OCI-LY7 (cell line): Measurements from ENCODE around the gene LHX4. TPM values are rescaled to one million over a fixed set of nuclear protein-coding genes. Genes with fewer than 3 reads are reported as not detected.

Source experiments
- BruUV-seq: library from RNA; stranded (reverse); fragments of 400-500 nt; replicated peaks from 2 replicates; lab custom pipeline; 2021; lab: Mats Ljungman, UMichigan
- CTCF ChIA-PET: fragments of 300-600 bp; sonication (Branson Sonifier 250); formaldehyde crosslinking; loops from one replicate; lab custom pipeline; 2022; ENCODE audit warnings: antibody characterized with exemption; ENCODE audit not compliant: unreplicated experiment; lab: Charles Lee
- POLR2A ChIA-PET: fragments of 300-600 bp; sonication (Branson Sonifier 250); formaldehyde crosslinking; loops from one replicate; lab custom pipeline; 2022; ENCODE audit warnings: antibody characterized with exemption; lab: Charles Lee
- DNase-seq: peaks from one replicate; pipeline ENCODE4 v3.0.0-alpha.2; 2015; ENCODE audit warnings: low spot score
- H2AFZ ChIP-seq: fragments of 200-600 bp; sonication (generic), shearing (Covaris generic); 2 replicates; pipeline ENCODE4 v1.6.1; 2014; ENCODE audit warnings: mild to moderate bottlenecking, antibody characterized with exemption, low read length, moderate library complexity
- H3K27ac ChIP-seq: fragments of 200-600 bp; sonication (generic); 2 replicates; pipeline ENCODE4 v1.5.1; 2014; ENCODE audit warnings: mixed run types, low read depth, mild to moderate bottlenecking, moderate library complexity, low read length, inconsistent platforms; ENCODE audit not compliant: poor library complexity, severe bottlenecking
- H3K36me3 ChIP-seq: fragments of 200-600 bp; sonication (generic); 2 replicates; pipeline ENCODE4 v1.6.1; 2014; ENCODE audit warnings: mild to moderate bottlenecking, antibody characterized with exemption, low read length, moderate library complexity, mixed read lengths; ENCODE audit not compliant: insufficient read depth
- H3K4me1 ChIP-seq: fragments of 200-600 bp; sonication (generic); 2 replicates; pipeline ENCODE4 v1.5.1; 2014; ENCODE audit warnings: mild to moderate bottlenecking, low read length; ENCODE audit not compliant: insufficient read depth, poor library complexity, severe bottlenecking
- H3K4me2 ChIP-seq: fragments of 200-600 bp; sonication (generic); 2 replicates; pipeline ENCODE4 v1.6.1; 2014; ENCODE audit warnings: mild to moderate bottlenecking, low read length
- H3K4me3 ChIP-seq: fragments of 200-600 bp; sonication (generic); 2 replicates; pipeline ENCODE4 v1.5.1; 2014; ENCODE audit warnings: mild to moderate bottlenecking, low read depth, low read length; ENCODE audit not compliant: poor library complexity, severe bottlenecking
- H3K79me2 ChIP-seq: fragments of 200-600 bp; sonication (generic); 2 replicates; pipeline ENCODE4 v1.6.1; 2016; ENCODE audit warnings: low read depth, mild to moderate bottlenecking, low read length, moderate library complexity, mixed read lengths; ENCODE audit not compliant: insufficient read depth
- H3K9me2 ChIP-seq: fragments of 200-600 bp; sonication (generic); 2 replicates; pipeline ENCODE4 v1.6.1; 2016; ENCODE audit warnings: mild to moderate bottlenecking, low read length, mixed read lengths; ENCODE audit not compliant: insufficient read depth
- H3K9me3 ChIP-seq: fragments of 200-600 bp; sonication (generic); 2 replicates; pipeline ENCODE4 v1.6.1; 2014; ENCODE audit warnings: mild to moderate bottlenecking, mixed run types, low read length, mixed read lengths
- H4K20me1 ChIP-seq: fragments of 200-600 bp; sonication (generic); 2 replicates; pipeline ENCODE4 v1.6.1; 2014; ENCODE audit warnings: mild to moderate bottlenecking, antibody characterized with exemption, low read length, moderate library complexity, mixed read lengths; ENCODE audit not compliant: insufficient read depth
- EZH2phosphoT487 ChIP-seq: fragments of 200-600 bp; sonication (generic); IDR thresholded peaks from 2 replicates; pipeline ENCODE4 v1.6.1; 2018; ENCODE audit warnings: low read depth, borderline replicate concordance, mild to moderate bottlenecking, mixed run types, antibody characterized with exemption, low read length, moderate library complexity, mixed read lengths
- intact Hi-C: fragments of 100-400 bp; cut with micrococcal nuclease; formaldehyde crosslinking; loops from one replicate; pipeline ENCODE4 v1.10.0; 2022; ENCODE audit not compliant: unreplicated experiment
- total RNA-seq, 2 experiments: library from RNA; depleted of rRNA in 1 of 2; stranded (reverse); fragments of >200 nt in 1 of 2; shearing (Covaris generic) in 1 of 2; gene quantifications; 2 replicates each; pipeline ENCODE4 v1.2.3, GENCODE V29; 2014 to 2022
- TF ChIP-seq, protein P1 (sequence below): fragments of 200-600 bp; sonication (generic); conservative IDR thresholded peaks from 2 replicates; pipeline ENCODE4 v1.5.1; 2014; ENCODE audit warnings: mild to moderate bottlenecking, antibody characterized with exemption, low read length, moderate library complexity, mixed read lengths

LHX4 gene
- total RNA-seq, 2 experiments from 2014 or later = 0.06 TPM; not detected in 1

DNA sequence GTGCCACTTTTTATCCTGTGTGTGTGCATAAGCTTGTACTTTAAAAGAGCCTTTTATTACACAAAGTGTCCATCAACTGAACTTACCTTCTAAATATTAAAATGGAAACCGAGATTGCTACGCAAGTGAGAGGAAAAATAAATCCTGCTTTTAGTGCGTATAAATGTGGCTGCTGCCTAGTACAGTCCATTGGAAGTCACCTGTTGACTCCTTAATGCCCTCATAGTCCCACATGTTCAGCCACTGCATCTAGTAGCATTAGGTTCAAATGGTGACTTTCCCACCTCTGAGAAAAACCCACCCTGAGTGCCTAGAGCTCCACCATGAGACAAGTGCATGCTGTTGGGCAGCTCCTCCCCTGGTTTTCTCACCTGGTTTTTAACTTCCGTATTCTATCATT lies 53.0 kb downstream of the LHX4 start:
- Histone ChIP-seq H3K4me2 (no peak overlapping the region), H3K9me3 (no peaks in the 10 kb centered on the region), H4K20me1 (no peaks in the 10 kb centered on the region), H3K4me1 (no peaks in the 10 kb centered on the region), H3K27ac (no peak overlapping the region), H3K79me2 (no peaks in the 10 kb centered on the region), H3K4me3 (no peak overlapping the region), H2AFZ (no peak overlapping the region), H3K9me2 (no peaks in the 10 kb centered on the region), H3K36me3 (peaks cover 20% of the 10 kb centered on the region; the same call in 1 of the 2 replicates)
- intact Hi-C loops = no loop called here
- CTCF ChIA-PET = no interaction called here
- no peak for TF ChIP-seq EZH2phosphoT487
- TF ChIP-seq, protein P1, sequence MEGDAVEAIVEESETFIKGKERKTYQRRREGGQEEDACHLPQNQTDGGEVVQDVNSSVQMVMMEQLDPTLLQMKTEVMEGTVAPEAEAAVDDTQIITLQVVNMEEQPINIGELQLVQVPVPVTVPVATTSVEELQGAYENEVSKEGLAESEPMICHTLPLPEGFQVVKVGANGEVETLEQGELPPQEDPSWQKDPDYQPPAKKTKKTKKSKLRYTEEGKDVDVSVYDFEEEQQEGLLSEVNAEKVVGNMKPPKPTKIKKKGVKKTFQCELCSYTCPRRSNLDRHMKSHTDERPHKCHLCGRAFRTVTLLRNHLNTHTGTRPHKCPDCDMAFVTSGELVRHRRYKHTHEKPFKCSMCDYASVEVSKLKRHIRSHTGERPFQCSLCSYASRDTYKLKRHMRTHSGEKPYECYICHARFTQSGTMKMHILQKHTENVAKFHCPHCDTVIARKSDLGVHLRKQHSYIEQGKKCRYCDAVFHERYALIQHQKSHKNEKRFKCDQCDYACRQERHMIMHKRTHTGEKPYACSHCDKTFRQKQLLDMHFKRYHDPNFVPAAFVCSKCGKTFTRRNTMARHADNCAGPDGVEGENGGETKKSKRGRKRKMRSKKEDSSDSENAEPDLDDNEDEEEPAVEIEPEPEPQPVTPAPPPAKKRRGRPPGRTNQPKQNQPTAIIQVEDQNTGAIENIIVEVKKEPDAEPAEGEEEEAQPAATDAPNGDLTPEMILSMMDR = no peak
- no peak for DNase-seq
- no TSS peak for BruUV-seq
- POLR2A ChIA-PET = interaction anchor here (0.6 kb wide), 3 partner anchors 32 to 781 kb away, joined by 3 to 7 read pairs (median 3); no protein-coding TSS in a partner anchor

DNA sequence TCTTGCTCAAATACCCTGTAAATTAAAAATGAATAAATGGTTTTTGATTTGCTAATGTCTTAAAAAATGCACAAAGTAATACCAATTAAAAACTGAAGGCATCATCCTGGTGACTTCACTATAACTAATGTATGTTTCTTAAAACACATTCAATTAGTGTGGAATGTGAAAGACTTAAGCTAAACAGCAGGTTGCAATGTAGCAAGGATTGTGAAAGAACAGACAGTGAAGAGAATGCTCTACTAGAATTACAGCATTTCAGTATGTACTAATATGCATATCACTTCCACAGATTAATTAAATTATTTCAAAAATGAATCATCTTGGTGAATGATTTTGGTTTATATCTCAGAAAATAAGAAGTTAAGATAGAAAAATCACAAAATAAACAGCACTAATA lies 56.4 kb downstream of the LHX4 start:
- Histone ChIP-seq H3K4me2 (no peak overlapping the region), H4K20me1 (no peaks in the 10 kb centered on the region), H3K79me2 (no peaks in the 10 kb centered on the region), H3K27ac (no peak overlapping the region), H3K4me1 (no peaks in the 10 kb centered on the region), H3K4me3 (no peak overlapping the region), H3K9me3 (no peaks in the 10 kb centered on the region), H3K9me2 (no peaks in the 10 kb centered on the region), H3K36me3 (peaks cover 20% of the 10 kb centered on the region; the same call in 1 of the 2 replicates), H2AFZ (no peak overlapping the region)
- ChIA-PET POLR2A (interaction anchor here (1.0 to 1.5 kb wide), 2 partner anchors 11 to 25 kb away, joined by 5 to 6 read pairs; no protein-coding TSS in a partner anchor), CTCF (no interaction called here)
- intact Hi-C loops = no loop called here
- TF ChIP-seq, protein P1 = no peak
- TF ChIP-seq EZH2phosphoT487 = no peak
- BruUV-seq = no TSS peak
- no peak for DNase-seq

DNA sequence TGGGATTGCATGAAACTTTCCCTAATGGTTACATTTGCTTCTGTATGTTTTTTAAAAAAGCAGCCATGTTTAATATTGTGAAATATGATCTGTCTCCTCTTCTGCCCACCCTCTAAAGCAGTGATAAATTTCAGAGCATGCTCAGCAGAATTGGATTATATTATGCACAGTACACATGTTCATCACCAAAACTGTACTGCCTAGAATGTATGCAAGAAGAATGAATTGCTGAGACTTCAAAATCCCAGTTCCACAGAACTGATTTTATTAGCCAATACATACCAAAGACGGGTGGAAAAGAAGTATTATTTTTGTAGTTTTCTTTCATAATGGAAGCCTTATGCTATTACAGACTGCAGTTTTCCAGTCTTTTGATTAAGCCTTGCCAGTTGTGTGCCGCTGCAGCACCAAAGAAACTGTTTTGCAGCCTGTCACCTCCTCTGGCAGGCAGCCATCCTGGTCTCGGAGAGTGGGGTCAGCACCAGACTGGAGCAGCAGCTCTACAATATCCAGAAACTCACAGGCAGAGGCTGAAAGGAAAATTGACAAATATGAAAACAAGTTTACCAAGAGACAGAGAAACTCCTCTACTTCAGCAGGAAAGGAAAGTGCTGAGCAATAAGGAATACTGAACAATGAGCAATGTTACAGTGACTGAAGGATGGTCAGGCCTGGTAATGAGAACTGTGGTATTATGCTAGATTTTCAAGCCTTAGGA lies 58.1 kb downstream of the LHX4 start:
- Histone ChIP-seq H3K79me2 (no peaks in the 10 kb centered on the region), H4K20me1 (no peaks in the 10 kb centered on the region), H3K4me1 (no peaks in the 10 kb centered on the region), H3K4me3 (no peak overlapping the region), H2AFZ (no peak overlapping the region), H3K4me2 (no peak overlapping the region), H3K27ac (no peak overlapping the region), H3K9me3 (no peaks in the 10 kb centered on the region), H3K9me2 (no peaks in the 10 kb centered on the region), H3K36me3 (peaks cover 17% of the 10 kb centered on the region; the same call in 1 of the 2 replicates)
- ChIA-PET POLR2A (interaction anchor here (0.6 kb wide), 3 partner anchors 24 to 627 kb away, joined by 3 to 5 read pairs (median 4); no protein-coding TSS in a partner anchor), CTCF (no interaction called here)
- no peak for TF ChIP-seq EZH2phosphoT487
- TF ChIP-seq, protein P1 = no peak
- DNase-seq = no peak
- no TSS peak for BruUV-seq
- intact Hi-C loops = no loop called here
